Rectal smooth muscle tissue (tissue), 1 donor: Measurements from ENCODE around the gene BMP15.

Source experiments
- H3K27ac ChIP-seq: one replicate; pipeline ENCODE4 v1.7.0; 2013; ENCODE audit warnings: low read depth, low read length, inconsistent platforms
- H3K27me3 ChIP-seq: one replicate; pipeline ENCODE4 v1.7.0; 2013; ENCODE audit warnings: low read length; ENCODE audit not compliant: control insufficient read depth, insufficient read depth
- H3K36me3 ChIP-seq: one replicate; pipeline ENCODE4 v1.7.0; 2013; ENCODE audit warnings: low read length; ENCODE audit not compliant: control insufficient read depth, insufficient read depth
- H3K4me1 ChIP-seq: one replicate; pipeline ENCODE4 v1.7.0; 2013; ENCODE audit warnings: low read length; ENCODE audit not compliant: control insufficient read depth, insufficient read depth
- H3K4me3 ChIP-seq: one replicate; pipeline ENCODE4 v1.7.0; 2013; ENCODE audit warnings: low read length
- H3K9ac ChIP-seq: one replicate; pipeline ENCODE4 v1.7.0; 2013; ENCODE audit warnings: low read length

The BMP15 gene

DNA sequence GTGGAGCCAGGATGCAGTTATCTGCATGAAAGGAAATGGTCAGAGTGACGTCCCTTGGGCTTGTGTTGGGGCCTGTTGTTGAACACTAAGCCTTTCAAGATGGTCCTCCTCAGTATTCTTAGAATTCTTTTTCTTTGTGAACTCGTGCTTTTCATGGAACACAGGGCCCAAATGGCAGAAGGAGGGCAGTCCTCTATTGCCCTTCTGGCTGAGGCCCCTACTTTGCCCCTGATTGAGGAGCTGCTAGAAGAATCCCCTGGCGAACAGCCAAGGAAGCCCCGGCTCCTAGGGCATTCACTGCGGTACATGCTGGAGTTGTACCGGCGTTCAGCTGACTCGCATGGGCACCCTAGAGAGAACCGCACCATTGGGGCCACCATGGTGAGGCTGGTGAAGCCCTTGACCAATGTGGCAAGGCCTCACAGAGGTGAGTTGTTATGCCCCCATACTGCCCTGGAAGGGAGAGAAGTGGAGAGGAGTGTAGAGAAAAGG, at the start of gene BMP15:
Gene BMP15, plus strand, starts transcription at position 51 of the 492 bp plus-strand sequence. Its CDS starts 49 bp downstream, at position 100.
- no peaks in the 10 kb centered on the region for H3K4me1 ChIP-seq

GRCh38 chrX:50863471-50863870, 47.1 kb upstream of the BMP15 start:
- Histone ChIP-seq H3K4me3 (no peak overlapping the region), H3K27me3 (no peaks in the 10 kb centered on the region), H3K9ac (no peak overlapping the region), H3K4me1 (no peaks in the 10 kb centered on the region), H3K36me3 (no peaks in the 10 kb centered on the region), H3K27ac (no peak overlapping the region)

More for the DNA sequence above, at the start of gene BMP15:
- H3K27ac ChIP-seq, result no peak within 1 kb of the TSS
- no peaks in the 10 kb centered on the region for H3K36me3 ChIP-seq
- no peak within 1 kb of the TSS for H3K9ac ChIP-seq
- no peak within 1 kb of the TSS for H3K4me3 ChIP-seq
- no peaks in the 10 kb centered on the region for H3K27me3 ChIP-seq

GRCh38 chrX:50865311-50865710, 45.2 kb upstream of the BMP15 start:
- Histone ChIP-seq H3K9ac (no peak overlapping the region), H3K4me1 (no peaks in the 10 kb centered on the region), H3K4me3 (no peak overlapping the region), H3K36me3 (no peaks in the 10 kb centered on the region), H3K27ac (no peak overlapping the region), H3K27me3 (no peaks in the 10 kb centered on the region)

GRCh38 chrX:50871922-50872453, 38.5 kb upstream of the BMP15 start:
- H3K9ac ChIP-seq, result no peak overlapping the region
- peaks cover 4% of the 10 kb centered on the region for H3K27me3 ChIP-seq
- no peak overlapping the region for H3K27ac ChIP-seq
- H3K4me1 ChIP-seq, result no peaks in the 10 kb centered on the region
- no peaks in the 10 kb centered on the region for H3K36me3 ChIP-seq
- H3K4me3 ChIP-seq, result no peak overlapping the region

GRCh38 chrX:50874876-50875275, 35.7 kb upstream of the BMP15 start:
- H3K27me3 ChIP-seq, result peaks cover 4% of the 10 kb centered on the region
- H3K9ac ChIP-seq, result no peak overlapping the region
- no peak overlapping the region for H3K27ac ChIP-seq
- no peak overlapping the region for H3K4me3 ChIP-seq
- no peaks in the 10 kb centered on the region for H3K4me1 ChIP-seq
- no peaks in the 10 kb centered on the region for H3K36me3 ChIP-seq

DNA sequence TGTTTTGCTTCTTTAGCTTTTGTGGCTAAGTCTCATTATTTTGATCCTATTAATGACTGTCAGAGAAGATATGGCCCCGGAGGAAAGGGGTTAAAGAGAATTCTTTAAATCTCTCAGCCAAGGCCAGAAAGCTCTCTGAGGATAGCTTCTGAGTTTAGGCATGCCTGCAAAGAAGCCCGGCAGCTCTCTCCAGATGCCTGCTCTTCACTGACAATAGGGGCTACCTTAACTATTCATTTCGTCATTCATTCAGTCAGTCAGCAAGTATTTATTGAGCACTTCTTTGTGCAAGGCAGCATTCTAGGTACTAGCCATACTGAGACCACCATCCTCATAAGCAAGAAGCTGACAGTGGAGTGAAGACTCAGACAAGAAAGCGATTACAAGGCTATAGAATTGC, 34.0 kb upstream of the BMP15 start:
- Histone ChIP-seq H3K27me3 (peaks cover 4% of the 10 kb centered on the region), H3K4me3 (no peak overlapping the region), H3K27ac (no peak overlapping the region), H3K9ac (no peak overlapping the region), H3K36me3 (no peaks in the 10 kb centered on the region), H3K4me1 (no peaks in the 10 kb centered on the region)

GRCh38 chrX:50877310-50877709, 33.2 kb upstream of the BMP15 start:
- Histone ChIP-seq H3K27ac (no peak overlapping the region), H3K36me3 (no peaks in the 10 kb centered on the region)

DNA sequence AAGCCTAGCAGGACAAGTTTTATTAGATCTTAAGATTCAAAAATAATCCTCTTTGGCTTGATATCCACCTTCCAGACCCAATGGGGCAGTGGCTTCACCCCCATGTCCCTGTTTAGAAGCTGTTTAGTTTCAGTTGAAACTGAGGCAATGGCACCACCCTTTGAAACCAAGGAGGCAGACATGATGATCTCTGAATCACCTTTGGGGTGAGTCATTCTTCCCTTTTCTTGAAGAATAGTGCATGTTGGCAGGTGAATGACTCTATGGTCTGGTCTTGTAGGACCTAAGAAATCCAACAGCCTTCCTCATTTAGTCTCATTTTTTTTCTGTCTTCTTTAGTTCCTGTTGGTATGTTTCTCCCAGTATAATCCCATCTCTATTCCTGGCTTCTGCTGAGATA, 29.5 kb upstream of the BMP15 start:
- Histone ChIP-seq H3K36me3 (no peaks in the 10 kb centered on the region), H3K27ac (no peak overlapping the region), H3K4me1 (no peaks in the 10 kb centered on the region), H3K9ac (no peak overlapping the region), H3K4me3 (no peak overlapping the region), H3K27me3 (peaks cover 3% of the 10 kb centered on the region)

More at GRCh38 chrX:50877310-50877709, 33.2 kb upstream of the BMP15 start:
- no peak overlapping the region for H3K9ac ChIP-seq
- no peak overlapping the region for H3K4me3 ChIP-seq
- peaks cover 2% of the 10 kb centered on the region for H3K27me3 ChIP-seq
- no peaks in the 10 kb centered on the region for H3K4me1 ChIP-seq

DNA sequence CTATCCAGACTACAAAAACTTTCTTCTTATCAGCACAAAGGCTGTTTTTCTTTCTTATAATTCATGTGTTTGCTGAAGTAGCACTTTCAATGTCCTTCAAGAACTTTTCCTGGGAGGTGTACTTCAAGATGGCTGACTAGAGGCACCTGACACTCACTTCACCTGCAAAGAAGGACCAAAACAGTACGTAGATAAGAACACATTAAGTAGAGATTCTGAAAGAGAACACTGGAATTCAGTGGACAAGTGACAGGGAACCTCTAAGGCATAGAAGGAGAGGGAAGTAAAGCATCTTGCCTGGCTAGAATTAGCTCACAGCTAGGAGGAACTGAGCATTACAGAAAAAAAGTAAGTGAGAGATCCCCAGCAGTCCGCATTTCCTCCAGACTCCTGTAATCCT, 21.7 kb upstream of the BMP15 start:
- no peaks in the 10 kb centered on the region for H3K4me1 ChIP-seq
- no peak overlapping the region for H3K27ac ChIP-seq
- H3K4me3 ChIP-seq, result no peak overlapping the region
- H3K36me3 ChIP-seq, result no peaks in the 10 kb centered on the region
- no peaks in the 10 kb centered on the region for H3K27me3 ChIP-seq
- H3K9ac ChIP-seq, result no peak overlapping the region

GRCh38 chrX:50889582-50889981, 21.0 kb upstream of the BMP15 start:
- H3K27ac ChIP-seq, result no peak overlapping the region
- no peak overlapping the region for H3K9ac ChIP-seq
- no peaks in the 10 kb centered on the region for H3K36me3 ChIP-seq
- no peaks in the 10 kb centered on the region for H3K4me1 ChIP-seq
- H3K4me3 ChIP-seq, result no peak overlapping the region
- H3K27me3 ChIP-seq, result no peaks in the 10 kb centered on the region

- no peak overlapping the region for H3K4me3 ChIP-seq
- no peaks in the 10 kb centered on the region for H3K27me3 ChIP-seq
- H3K36me3 ChIP-seq, result no peaks in the 10 kb centered on the region
- no peak overlapping the region for H3K27ac ChIP-seq
- H3K4me1 ChIP-seq, result no peaks in the 10 kb centered on the region
- no peak overlapping the region for H3K9ac ChIP-seq
These were observed 17.5 kb upstream of the BMP15 start for GRCh38 chrX:50893047-50893446.

GRCh38 chrX:50893466-50893865, 17.1 kb upstream of the BMP15 start:
- Histone ChIP-seq H3K4me3 (no peak overlapping the region), H3K9ac (no peak overlapping the region), H3K27me3 (no peaks in the 10 kb centered on the region), H3K27ac (no peak overlapping the region), H3K36me3 (no peaks in the 10 kb centered on the region), H3K4me1 (no peaks in the 10 kb centered on the region)

- no peak overlapping the region for H3K27ac ChIP-seq
- no peak overlapping the region for H3K4me3 ChIP-seq
- no peaks in the 10 kb centered on the region for H3K36me3 ChIP-seq
- H3K27me3 ChIP-seq, result no peaks in the 10 kb centered on the region
- H3K4me1 ChIP-seq, result no peaks in the 10 kb centered on the region
- no peak overlapping the region for H3K9ac ChIP-seq
These were observed 5.2 kb upstream of the BMP15 start for GRCh38 chrX:50905334-50905733.
